ENCODE results near the gene CARD19. TPM values are rescaled to one million over a fixed set of nuclear protein-coding genes. Genes with fewer than 3 reads are reported as not detected.

CARD19 gene
- total RNA-seq, 1 donor from 2014 or later = 41.6 TPM

DNA sequence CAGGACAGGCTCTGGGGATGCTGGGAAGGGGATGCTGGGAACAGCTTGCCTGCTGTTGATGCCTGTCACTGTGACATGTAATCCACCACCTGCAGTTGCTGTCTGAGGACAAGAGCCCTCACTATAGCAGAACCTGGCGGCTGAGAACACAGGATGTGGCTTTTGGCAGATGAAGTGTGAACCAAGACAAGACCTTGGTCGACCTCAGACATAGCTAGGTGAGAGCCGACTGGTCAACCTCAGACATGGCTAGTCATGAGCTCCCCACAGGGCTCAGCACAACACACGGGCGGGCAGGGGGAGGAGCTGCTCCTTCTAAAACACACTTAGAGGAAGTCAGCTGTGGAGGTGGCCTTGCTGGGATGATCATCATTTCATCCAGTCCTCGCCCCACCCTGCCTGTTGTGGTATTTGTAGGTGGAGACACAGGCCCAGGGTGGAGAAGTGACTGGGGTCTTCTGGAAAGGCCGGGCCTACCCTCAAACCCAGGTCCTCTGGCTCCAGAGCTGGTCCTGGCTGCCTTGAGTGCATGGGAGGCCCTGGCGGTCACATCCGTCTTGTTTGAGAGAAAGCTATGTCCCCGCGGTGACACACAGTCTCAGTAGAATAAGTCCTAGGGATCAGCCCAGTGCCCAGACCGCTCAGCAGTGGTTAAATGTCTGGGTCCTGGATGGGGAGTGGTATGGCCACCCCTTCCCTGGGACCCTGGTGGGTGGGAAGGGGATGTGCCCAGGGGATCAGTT is 31.5 kb upstream of the CARD19 start:
- DNase-seq = no peak

DNA sequence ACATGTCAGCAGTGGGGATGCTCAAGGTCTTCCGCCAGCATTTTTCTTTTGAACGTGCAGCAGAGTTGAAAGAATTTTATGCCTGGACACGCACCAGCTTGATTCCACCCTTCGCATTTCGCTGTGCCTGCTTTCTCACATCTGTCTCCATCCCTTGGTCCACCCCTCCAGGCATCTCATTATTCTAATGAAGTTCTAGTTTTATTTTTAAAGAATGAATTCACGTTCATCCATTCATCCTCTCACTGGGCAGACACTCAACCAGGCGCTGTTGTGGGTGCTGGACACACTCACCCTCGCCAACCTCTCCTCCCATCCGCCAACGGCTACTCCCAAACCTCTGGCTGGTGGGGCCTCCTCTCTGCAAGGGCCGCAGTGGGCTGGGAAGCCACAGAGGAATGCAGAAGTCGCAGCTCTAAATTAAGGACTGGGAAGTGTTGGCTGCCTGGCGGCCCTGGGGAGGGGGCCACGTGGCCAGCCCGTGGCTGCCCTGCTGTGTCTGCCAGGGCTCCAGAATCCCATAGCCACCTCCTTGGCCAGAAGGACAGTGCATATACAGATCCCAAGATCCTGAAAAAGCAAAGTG is 30.8 kb upstream of the CARD19 start:
- DNase-seq = no peak

DNA sequence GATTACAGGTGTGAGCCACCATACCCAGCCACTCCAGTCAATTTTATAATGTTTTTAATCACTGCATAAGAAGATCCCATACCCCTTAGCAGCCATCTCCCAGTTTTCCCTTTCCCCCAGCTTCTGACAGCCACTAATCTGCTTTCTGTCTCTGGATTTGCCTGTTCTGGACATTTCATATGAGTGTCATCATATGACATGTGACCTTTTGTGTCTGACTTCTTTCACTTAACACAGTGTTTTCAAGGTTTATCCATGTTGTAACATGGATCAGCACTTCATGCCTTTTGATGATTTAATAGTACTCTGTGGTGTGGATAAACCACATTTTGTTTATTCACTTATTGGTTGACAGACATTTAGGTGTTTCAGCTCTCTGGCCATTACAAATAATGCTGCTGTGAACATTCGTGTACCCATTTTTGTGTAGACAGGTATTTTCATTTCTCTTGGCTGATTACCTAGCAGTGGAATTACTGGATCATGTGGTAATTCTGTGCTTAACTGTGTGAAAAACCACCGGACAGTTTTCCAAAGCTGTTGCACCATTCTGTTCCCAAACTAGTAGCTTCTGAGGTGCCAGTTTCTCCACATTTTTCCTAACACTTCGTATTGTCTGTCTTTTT is 28.9 kb upstream of the CARD19 start:
- no peak for DNase-seq

DNA sequence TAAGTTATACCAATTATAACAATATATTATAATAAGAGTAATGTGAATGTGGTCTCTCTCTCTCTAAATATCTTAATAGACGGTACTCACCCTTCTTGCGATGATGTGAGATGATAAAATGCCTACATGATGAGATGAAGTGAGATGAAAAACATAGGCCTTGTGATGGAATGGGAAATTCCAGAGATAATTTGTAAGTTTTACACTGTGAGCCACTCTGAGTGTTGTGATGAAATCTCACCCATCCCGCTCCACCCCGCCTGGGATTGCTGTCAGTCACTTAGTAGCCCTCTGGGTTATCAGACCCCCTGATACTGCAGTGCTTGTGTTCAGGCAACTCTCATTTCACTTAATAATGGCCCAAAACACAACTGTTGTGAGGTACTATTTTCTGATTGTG is 27.1 kb upstream of the CARD19 start:
- no peak for DNase-seq

DNA sequence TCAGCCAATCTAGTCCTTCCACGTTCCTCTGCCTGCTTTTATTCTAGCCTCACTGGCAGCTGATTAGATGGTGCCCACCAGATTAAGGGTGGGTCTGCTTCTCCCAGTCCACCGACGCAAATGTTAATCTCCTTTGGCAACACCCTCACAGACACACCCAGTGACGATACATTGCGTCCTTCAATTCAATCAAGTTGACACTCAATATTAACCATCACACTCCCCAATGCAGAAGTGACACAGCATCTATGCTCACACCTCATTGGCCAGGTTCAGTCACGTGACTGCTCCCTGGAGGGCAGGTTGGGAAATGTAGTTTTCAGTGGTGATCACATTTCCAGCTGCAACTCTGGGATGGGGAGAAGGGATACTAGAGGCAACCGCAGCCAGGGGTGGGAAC is 24.6 kb upstream of the CARD19 start:
- peak; percentile 50 for DNase-seq

DNA sequence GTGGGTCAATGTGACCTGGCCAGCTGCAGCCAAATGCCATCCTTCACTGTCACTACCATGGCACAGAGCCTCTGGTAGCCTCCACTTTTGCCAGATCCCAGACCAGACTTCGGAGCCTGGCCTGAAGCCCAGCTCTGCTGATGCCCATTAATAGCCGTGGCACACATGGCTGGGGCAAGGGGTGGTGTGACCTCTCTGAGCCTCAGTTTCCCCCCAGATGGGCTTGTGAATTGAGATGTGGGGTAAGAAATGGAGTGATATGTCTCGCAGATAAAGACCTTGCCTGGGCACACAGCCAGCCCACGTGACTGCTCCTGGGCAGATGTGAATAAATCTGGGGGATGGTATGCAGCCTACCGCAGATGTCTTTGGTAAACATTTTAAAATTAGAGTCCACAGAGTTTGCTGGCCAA is 23.6 kb upstream of the CARD19 start:
- peak; percentile 71 for DNase-seq

DNA sequence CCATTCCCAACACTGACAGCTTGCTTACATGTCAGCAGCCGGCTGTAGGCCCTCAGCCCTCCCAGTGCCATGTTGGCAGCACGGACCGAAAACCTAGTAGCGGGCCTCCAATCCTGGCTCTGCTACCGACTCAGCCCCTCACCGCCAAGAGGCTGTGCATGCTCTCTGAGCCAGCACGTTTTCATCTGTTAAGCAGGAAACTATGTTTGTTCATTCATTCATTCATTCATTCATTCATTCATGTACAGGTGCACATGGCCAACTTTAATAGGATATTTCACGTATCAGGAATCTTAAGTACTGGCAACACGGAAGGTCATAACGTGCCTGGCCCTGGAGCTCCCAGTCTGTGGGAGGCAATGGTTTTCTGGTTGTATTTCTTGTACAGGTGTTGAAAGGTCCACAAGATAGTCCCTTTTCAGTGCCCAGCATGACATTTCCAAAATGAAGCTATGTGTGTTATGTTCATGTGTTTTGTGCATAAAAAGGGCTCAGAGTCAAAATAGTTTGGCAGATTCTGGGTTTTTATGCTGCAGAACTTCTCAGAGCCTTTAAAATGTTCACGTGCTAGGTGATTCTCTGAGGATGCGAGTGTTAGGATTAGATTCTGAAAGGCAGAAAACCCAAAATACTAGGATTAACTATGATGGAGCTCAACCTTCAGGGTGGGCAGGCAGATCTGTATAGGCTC is 19.8 kb upstream of the CARD19 start:
- no peak for DNase-seq

DNA sequence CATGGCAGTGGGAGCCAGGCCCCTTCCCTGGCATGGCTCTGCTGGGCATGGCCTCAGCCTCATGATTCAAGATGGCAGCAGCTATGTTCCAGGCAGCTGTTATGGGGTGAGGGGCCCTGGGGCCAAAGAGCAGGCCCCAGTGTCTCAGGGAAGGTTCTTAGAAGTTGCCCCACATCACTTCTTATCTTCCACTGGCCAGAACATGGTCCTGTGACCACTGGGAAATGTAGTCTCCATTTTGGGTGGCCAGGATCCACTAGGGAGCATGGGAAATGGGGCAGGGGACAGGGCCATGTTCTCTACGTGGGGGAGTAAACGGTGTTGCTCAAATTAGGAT is 19.3 kb upstream of the CARD19 start:
- no peak for DNase-seq

DNA sequence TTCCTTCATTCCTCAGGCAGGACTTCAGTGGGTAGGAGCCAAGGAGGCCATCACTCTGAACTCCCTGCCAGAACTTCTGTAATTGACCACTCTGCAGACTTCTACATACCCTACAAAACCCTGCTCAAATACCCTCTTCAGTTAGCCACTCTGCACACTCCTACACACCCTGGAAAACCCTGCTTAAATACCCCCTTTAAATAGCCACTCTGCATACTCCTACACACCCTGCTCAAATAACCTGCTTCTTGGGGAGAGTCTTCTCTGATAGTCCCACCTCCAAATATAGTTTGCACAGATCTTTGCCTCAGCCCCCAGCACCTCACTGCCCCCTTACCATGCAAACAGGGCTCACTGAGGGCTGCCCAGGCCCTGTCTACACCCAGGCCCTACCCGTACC is 18.6 kb upstream of the CARD19 start:
- no peak for DNase-seq

DNA sequence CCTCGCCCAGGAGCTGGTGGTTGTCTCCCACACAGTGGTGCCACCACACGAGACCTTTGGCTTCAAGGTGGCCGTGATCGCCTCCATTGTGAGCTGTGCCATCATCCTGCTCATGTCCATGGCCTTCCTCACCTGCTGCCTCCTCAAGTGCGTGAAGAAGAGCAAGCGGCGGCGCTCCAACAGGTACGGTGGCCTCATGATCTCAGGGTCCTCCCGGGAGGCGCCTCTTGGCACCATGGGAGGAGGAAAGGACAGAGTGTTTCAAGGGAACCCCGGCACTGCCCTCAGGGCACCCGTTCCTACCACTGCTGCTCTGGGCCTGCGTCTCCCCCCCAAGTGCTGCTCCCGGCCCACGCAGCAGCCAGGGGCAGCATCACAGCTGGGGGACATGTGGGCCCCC is 18.2 kb upstream of the CARD19 start:
- DNase-seq = no peak

DNA sequence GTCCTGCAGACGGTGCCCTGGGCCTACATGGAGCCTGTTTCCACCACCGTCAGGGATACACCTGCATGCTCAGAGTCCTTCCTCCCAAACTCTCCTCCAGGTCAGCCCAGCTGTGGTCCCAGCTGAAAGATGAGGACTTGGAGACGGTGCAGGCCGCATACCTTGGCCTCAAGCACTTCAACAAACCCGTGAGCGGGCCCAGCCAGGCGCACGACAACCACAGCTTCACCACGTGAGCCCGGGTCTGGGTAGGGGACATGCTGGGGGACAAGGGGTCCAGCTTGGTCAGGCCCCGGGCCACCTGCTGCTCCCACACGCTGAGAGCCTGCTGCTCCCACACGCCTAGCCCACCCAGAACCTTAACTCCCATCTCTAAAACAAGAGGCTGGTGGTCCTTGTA is 16.6 kb upstream of the CARD19 start:
- DNase-seq = no peak

DNA sequence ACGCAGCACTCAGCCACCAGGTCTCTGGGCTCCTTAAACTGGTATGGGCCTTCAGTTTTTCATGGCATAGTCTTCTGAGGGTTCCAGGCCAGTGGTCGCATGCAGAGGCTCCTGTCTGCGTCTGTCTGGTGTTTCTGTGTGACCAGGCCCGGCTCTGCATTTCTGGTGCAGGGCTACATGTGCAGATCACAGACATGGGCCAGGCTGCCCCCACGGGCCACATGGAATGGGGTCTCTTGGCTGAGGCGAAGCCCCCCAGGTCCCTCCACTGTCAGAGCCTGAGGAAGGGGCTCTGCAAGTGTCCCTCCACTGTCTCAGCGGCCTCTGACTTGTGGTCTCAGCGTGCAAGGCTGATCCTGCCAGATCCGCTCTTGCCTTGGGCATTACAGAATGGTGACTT is 15.6 kb upstream of the CARD19 start:
- no peak for DNase-seq

DNA sequence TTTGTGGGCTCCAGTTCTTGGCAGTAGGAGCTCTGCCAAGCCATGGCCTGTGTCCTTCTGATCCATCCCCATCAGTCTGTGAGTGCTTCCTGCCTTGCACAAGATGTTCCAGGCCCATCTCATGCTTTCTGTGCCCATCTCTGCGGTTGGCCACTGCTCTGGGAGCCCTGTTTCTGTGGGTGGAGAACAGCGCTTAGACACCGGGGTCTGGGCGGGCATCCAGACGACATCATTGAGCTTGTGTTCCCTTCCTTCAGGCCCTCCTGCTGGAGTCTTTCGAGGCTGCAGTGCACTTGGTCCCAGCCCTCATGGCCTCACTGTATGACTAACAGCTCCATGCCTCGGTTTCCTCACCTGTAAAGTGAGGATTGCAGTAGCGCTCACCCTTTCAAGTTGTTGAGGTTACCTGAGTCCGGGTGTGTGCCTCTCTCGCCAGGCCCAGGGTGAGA is 14.9 kb upstream of the CARD19 start:
- no peak for DNase-seq

DNA sequence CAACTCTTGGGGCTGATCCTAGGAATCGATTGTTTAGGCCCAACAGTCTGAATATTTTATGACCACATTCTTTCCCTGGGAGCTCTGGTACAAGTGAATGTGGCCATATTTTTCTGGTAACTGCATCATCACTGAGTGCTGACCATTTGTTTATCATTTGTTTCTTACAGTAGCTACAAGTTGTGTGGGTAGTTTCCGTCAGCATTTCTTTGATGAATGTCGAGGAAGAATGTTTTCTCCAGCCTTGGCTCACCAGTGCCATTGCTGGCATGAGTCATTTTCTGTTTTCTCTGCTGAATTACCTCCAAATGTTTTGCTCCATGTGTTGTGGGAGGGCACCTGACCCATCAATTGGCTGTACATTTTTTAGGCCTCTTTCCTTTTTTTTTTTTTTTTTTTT is 14.1 kb upstream of the CARD19 start:
- no peak for DNase-seq

DNA sequence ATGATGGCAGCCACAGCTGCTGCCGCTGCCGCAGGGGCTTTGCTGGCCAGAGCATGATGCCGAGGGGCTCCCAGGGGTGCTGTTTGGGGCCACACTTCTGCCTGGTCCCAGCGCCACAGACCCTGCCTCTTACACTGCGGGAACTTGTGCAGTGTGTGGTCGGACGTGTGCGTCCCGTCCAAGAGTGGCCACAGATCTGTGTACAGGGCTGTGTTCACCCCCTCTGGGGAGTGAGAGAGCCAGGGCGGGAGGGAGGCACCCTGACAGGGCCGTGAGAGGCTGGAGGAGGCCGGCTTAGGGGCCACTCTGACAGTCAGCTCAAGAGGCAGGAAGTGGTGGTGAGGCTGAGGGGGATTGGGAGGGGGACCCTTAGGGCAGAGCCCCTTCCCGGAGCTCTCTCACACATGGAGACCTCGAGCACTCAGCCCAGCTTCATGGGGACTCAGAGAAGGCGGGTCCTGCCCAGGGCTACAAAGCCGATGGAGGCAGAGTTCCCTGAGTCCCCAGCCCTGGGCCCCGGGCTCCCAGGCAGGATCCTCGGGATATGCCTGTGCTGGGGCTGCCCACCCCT is 13.1 kb upstream of the CARD19 start:
- no peak for DNase-seq

DNA sequence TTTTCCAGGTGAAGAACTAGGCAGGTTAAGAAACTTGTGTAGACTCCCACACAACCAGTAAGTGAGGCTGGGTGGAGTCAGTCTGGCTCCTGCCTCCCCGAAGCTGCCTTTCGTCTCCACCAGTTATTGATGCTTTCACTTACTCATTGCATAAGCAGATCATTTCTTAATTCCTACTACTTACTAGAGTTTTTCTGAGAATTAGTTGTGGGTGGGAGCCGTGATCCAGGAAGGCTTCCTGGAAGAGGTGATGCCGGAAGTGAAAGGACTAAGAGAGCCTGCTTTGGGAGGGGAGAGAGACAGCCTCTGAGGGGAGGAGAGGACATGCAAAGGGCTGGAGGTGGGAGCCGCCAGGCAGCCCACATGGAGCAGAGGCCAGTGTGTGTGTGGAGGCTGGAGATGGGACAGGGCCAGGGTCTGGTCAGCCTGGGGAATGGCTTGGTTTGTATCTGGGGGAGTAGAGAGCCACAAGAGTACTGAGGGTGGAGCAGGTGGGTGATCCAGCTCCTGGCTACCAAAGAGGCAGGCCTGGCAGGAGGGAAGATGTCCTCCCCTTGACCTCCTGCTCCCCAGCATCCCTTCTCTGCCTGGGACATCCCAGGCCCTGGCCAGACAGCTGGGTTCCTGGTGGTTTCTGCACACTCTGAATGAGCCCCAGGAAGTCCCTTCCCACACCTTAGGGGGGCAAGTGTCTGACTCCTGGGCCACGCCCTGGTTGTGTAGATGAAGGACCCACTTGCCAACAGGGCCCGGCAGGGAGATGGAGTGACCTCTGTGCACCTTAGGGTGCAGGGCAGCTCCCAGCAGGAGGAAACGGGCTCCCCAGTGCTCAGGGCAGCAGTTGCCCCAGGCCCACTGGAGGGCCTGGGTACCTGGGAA is 12.2 kb upstream of the CARD19 start:
- no peak for DNase-seq

DNA sequence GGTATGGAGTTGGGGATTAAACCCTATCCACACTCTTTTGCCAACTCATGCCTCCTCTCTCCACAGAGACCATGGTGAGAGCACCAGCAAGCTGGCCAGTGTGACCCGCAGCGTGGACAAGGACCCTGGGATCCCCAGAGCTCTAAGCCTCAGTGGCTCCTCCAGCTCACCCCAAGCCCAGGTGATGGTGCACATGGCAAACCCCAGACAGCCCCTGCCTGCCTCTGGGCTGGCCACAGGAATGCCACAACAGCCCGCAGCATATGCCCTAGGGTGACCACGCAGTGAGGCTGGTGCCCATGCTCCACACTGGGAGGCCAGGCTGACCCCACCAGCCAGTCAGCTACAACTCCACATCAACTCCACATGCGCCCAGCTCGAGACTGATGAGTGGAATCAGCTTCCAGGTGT is 11.5 kb upstream of the CARD19 start:
- DNase-seq = no peak

DNA sequence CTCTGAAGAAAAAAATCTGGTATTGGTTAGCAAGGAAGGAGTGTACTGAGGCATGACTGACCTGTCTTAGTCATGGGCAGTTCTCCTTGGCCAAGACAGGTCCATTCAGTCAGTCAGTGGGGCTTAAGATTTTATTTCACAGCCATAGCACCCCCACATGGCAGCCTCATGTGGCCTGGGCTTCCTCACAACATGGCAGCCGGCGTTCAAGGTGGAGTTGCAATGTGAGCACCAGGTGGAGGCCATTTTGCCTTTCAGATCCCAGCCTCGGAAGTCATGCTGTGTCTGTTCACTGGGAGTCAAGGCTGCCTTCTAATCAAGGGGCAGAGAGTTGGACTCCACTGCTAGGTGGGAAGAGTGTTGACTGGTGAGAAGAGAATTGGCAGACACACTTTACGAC is 10.3 kb upstream of the CARD19 start:
- no peak for DNase-seq

DNA sequence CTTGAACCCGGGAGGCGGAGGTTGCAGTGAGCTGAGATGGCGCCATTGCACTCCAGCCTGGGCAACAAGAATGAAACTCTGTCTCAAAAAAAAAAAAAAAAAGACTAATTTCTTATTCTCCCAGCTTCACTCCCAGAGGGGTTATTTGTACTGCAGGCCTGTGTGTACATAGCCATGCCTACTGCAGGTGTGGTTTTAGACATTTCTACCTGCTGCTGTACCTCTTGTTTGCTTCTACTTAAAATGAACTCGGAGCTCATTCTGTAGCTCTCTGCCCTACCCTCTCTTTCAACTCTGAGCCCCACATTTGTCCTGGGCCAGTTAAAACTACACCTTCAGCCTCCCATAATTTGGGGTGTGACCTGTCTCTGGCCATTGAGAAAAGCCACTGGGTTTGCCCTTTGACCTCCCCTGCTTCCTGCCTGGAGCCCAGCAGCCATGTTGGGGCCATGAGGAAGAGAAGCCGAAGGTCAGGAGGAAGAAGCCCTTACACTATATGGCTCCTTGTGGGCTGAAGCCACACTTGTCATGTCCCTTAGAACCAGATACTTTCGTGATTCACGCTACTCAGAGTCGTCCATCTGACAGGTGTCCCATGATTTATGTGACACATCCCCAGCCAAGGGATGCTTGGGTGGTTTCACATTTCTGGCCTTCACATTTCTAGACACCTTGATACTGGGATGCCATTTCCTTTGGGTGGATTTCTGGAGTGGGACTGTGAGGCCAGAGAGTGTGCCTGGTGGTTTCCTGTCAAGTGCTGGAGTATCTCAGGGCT is 9.4 kb upstream of the CARD19 start:
- DNase-seq = no peak

DNA sequence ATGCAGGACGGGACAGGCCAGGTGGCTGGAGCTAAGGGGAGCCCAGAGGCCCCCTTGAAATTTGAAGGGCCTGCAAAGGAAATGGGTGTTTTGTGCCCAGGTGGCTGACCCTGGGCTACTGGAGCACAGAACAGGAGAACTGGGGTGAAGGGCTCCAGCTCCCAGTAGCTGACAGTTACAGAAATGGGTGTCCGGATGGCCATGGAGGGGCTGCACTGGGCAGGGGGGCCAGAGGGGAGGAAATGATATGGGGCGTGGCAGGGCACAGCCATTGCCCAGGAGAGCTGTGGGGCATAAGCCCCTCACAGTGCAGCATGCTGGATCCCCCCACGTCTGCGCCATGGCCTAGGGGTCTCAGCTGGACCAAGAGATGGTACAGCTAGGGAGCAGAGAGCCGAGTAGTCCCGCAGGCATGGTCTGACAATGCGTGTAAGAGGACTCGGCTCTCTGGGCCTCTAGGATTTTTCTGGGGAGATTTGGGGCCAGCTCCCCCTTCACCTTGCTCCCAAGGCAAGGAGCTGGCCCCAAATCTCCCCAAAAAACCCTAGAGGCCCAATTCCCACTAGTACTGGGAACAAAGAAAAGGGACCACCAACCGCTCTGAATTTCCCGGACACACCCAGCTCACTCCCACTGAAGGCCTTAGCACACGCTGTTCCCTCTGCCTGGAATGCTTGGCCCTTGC is 7.9 kb upstream of the CARD19 start:
- DNase-seq = no peak

DNA sequence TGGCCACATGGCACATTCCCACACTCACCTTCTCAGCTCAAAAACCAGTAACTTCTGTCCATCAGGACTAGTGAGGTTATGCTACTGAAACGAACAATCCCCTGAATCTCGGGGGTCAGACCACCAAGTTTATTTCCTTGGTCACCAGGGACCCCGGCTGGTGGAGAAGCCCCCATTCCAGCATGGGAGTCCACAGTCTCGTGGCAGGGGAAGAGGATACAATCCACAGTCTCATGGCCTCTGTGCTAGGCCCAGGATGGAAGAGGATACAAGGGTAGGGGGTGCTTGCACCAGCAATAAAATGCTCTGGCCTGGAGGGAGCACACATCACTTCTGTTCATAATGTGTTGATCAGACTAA is 7.4 kb upstream of the CARD19 start:
- DNase-seq = no peak

Measured in tongue (tissue), 2 donors.